ENCODE data around the gene PREX1. TPM values are rescaled to one million over a fixed set of nuclear protein-coding genes. Genes with fewer than 3 reads are reported as not detected.

PREX1 gene
- total RNA-seq, 1 donor: 14.1 TPM

- Histone ChIP-seq H3K4me1 (ENCODE audit: insufficient read depth, low read length) (peaks cover 5% of the 10 kb centered on the region), H3K9me3 (ENCODE audit: low read depth, low read length) (no peaks in the 10 kb centered on the region), H3K79me2 (ENCODE audit: insufficient read depth, low read length) (no peaks in the 10 kb centered on the region), H3K4me3 (ENCODE audit: insufficient read depth, low read length) (no peak overlapping the region), H2AFZ (ENCODE audit: low read length) (no peak overlapping the region), H3K4me2 (ENCODE audit: insufficient read depth, low read length) (no peak overlapping the region), H3K27me3 (ENCODE audit: insufficient read depth, low read length) (no peaks in the 10 kb centered on the region), H3K36me3 (ENCODE audit: insufficient read depth, low read length) (no peaks in the 10 kb centered on the region), H4K20me1 (ENCODE audit: insufficient read depth, low read length) (peaks cover 4% of the 10 kb centered on the region), H3K27ac (ENCODE audit: low read depth, low read length) (no peak overlapping the region)
- DNase-seq (ENCODE audit: insufficient read length, low spot score, missing footprints): no peak
- TF ChIP-seq CTCF (IDR thresholded peaks at IDR 0.05; ENCODE audit: extremely low read depth, low read depth, low read length): no peak
These were observed 111.7 kb downstream of the PREX1 start for GRCh38 chr20:48716086-48716485.

GRCh38 chr20:48714764-48715163 is 113.0 kb downstream of the PREX1 start:
- DNase-seq (ENCODE audit: insufficient read length, low spot score, missing footprints): no peak
- no peaks in the 10 kb centered on the region for H3K36me3 ChIP-seq (ENCODE audit: insufficient read depth, low read length)
- peaks cover 5% of the 10 kb centered on the region for H3K4me1 ChIP-seq (ENCODE audit: insufficient read depth, low read length)
- TF ChIP-seq CTCF (IDR thresholded peaks at IDR 0.05; ENCODE audit: extremely low read depth, low read depth, low read length): no peak
- H2AFZ ChIP-seq (ENCODE audit: low read length): no peak overlapping the region
- no peaks in the 10 kb centered on the region for H3K79me2 ChIP-seq (ENCODE audit: insufficient read depth, low read length)
- H3K9me3 ChIP-seq (ENCODE audit: low read depth, low read length): no peaks in the 10 kb centered on the region
- H3K27me3 ChIP-seq (ENCODE audit: insufficient read depth, low read length): no peaks in the 10 kb centered on the region
- H3K4me3 ChIP-seq (ENCODE audit: insufficient read depth, low read length): no peak overlapping the region
- peaks cover 4% of the 10 kb centered on the region for H4K20me1 ChIP-seq (ENCODE audit: insufficient read depth, low read length)
- H3K27ac ChIP-seq (ENCODE audit: low read depth, low read length): no peak overlapping the region
- H3K4me2 ChIP-seq (ENCODE audit: insufficient read depth, low read length): no peak overlapping the region

- Histone ChIP-seq H3K27me3 (ENCODE audit: insufficient read depth, low read length) (no peaks in the 10 kb centered on the region), H3K4me2 (ENCODE audit: insufficient read depth, low read length) (no peak overlapping the region), H2AFZ (ENCODE audit: low read length) (no peak overlapping the region), H3K27ac (ENCODE audit: low read depth, low read length) (no peak overlapping the region), H3K36me3 (ENCODE audit: insufficient read depth, low read length) (no peaks in the 10 kb centered on the region), H3K4me3 (ENCODE audit: insufficient read depth, low read length) (no peak overlapping the region), H3K4me1 (ENCODE audit: insufficient read depth, low read length) (peaks cover 9% of the 10 kb centered on the region), H3K79me2 (ENCODE audit: insufficient read depth, low read length) (no peaks in the 10 kb centered on the region), H4K20me1 (ENCODE audit: insufficient read depth, low read length) (peaks cover 2% of the 10 kb centered on the region), H3K9me3 (ENCODE audit: low read depth, low read length) (no peaks in the 10 kb centered on the region)
- no peak for TF ChIP-seq CTCF (IDR thresholded peaks at IDR 0.05; ENCODE audit: extremely low read depth, low read depth, low read length)
- DNase-seq (ENCODE audit: insufficient read length, low spot score, missing footprints): no peak
These were observed 115.9 kb downstream of the PREX1 start for GRCh38 chr20:48711696-48712464.

- Histone ChIP-seq H3K79me2 (ENCODE audit: insufficient read depth, low read length) (no peaks in the 10 kb centered on the region), H3K27ac (ENCODE audit: low read depth, low read length) (no peak overlapping the region), H3K4me1 (ENCODE audit: insufficient read depth, low read length) (peaks cover 9% of the 10 kb centered on the region), H3K9me3 (ENCODE audit: low read depth, low read length) (no peaks in the 10 kb centered on the region), H3K27me3 (ENCODE audit: insufficient read depth, low read length) (no peaks in the 10 kb centered on the region), H4K20me1 (ENCODE audit: insufficient read depth, low read length) (no peaks in the 10 kb centered on the region), H3K36me3 (ENCODE audit: insufficient read depth, low read length) (no peaks in the 10 kb centered on the region), H3K4me3 (ENCODE audit: insufficient read depth, low read length) (no peak overlapping the region), H3K4me2 (ENCODE audit: insufficient read depth, low read length) (no peak overlapping the region), H2AFZ (ENCODE audit: low read length) (no peak overlapping the region)
- DNase-seq (ENCODE audit: insufficient read length, low spot score, missing footprints): no peak
- TF ChIP-seq CTCF (IDR thresholded peaks at IDR 0.05; ENCODE audit: extremely low read depth, low read depth, low read length): no peak
These were observed 116.8 kb downstream of the PREX1 start for GRCh38 chr20:48711044-48711428.

Measured in osteoblast (primary cell).